Activated CD4-positive, alpha-beta T cell treated with anti-CD3 and anti-CD28 coated beads, Interleukin-2, amount 10 ng/mL, durations not matched to agents 7 days and 5 days (primary cell): Measurements from ENCODE around the gene ZNF267. TPM values are rescaled to one million over a fixed set of nuclear protein-coding genes. Genes with fewer than 3 reads are reported as not detected.
A peak's percentile ranks its signal among the peaks of the same experiment; 100 is the strongest.
"Not testable (repeated sequence)": the region's sequence is repeated elsewhere in the genome, so short reads cannot be mapped to it uniquely, and the experiment has no call there.

Source experiments
- CTCF ChIA-PET: fragments of 350-600 bp; sonication (Branson Sonifier 250); formaldehyde crosslinking; loops from one replicate; lab custom pipeline; 2021; ENCODE audit warnings: antibody characterized with exemption; lab: Charles Lee
- POLR2A ChIA-PET: fragments of 350-600 bp; sonication (Branson Sonifier 250); formaldehyde crosslinking; loops from one replicate; lab custom pipeline; 2021; ENCODE audit warnings: antibody characterized with exemption; lab: Charles Lee
- DNase-seq: peaks from one replicate; pipeline ENCODE4 v3.0.0-alpha.2; 2020
- H3K27ac Mint-ChIP-seq: one replicate; pipeline ENCODE4 v1.8.0; 2021; ENCODE audit warnings: mild to moderate bottlenecking, moderate library complexity, mixed read lengths
- H3K27me3 Mint-ChIP-seq: one replicate; pipeline ENCODE4 v1.8.0; 2021; ENCODE audit warnings: mixed read lengths
- H3K36me3 Mint-ChIP-seq: one replicate; pipeline ENCODE4 v1.8.0; 2021; ENCODE audit warnings: low read depth, mixed read lengths
- H3K4me1 Mint-ChIP-seq: one replicate; pipeline ENCODE4 v1.8.0; 2021; ENCODE audit warnings: mixed read lengths
- H3K4me3 Mint-ChIP-seq: one replicate; pipeline ENCODE4 v1.8.0; 2021; ENCODE audit warnings: mild to moderate bottlenecking, moderate library complexity, mixed read lengths
- H3K9me3 Mint-ChIP-seq: one replicate; pipeline ENCODE4 v1.8.0; 2021; ENCODE audit warnings: mixed read lengths
- total RNA-seq, 2 experiments: library from RNA; stranded (reverse); gene quantifications; one replicate each; pipeline ENCODE4 v1.2.3, GENCODE V29; 2021

The ZNF267 gene
- 10 to 100 TPM; 45.0 to 46.7 TPM for total RNA-seq

GRCh38 chr16:31873556-31874365, at the start of gene ZNF267:
ZNF267 (plus strand) TSS chr16:31873807; CDS start chr16:31873967, 160 bp downstream.
- DNase-seq: peak; percentile 96
- Mint-ChIP-seq H3K27ac (peak within 1 kb of the TSS; percentile 98), H3K36me3 (peaks cover 51% of the 10 kb centered on the region)

GRCh38 chr16:31833047-31833446, 40.6 kb upstream of the ZNF267 start:
- H3K4me1 Mint-ChIP-seq: no peaks in the 10 kb centered on the region
- H3K27ac Mint-ChIP-seq: no peak overlapping the region
- no peak overlapping the region for H3K4me3 Mint-ChIP-seq
- DNase-seq: no peak
- ChIA-PET CTCF (no interaction called here), POLR2A (no interaction called here)
- peaks cover 15% of the 10 kb centered on the region for H3K9me3 Mint-ChIP-seq
- H3K36me3 Mint-ChIP-seq: no peaks in the 10 kb centered on the region
- no peaks in the 10 kb centered on the region for H3K27me3 Mint-ChIP-seq

More at GRCh38 chr16:31873556-31874365, at the start of gene ZNF267:
- Mint-ChIP-seq H3K4me1 (peaks cover 76% of the 10 kb centered on the region), H3K9me3 (peaks cover 15% of the 10 kb centered on the region), H3K27me3 (no peaks in the 10 kb centered on the region), H3K4me3 (peak within 1 kb of the TSS; percentile 82)
- POLR2A ChIA-PET: no interaction called here
- CTCF ChIA-PET: interaction anchor here (0.6 to 2.0 kb wide), 10 partner anchors 8 to 416 kb away, joined by 3 to 4 read pairs (median 3); a partner anchor contains a TSS

- POLR2A ChIA-PET: not testable (repeated sequence)
Observed at GRCh38 chr16:31836396-31836795, 37.2 kb upstream of the ZNF267 start.

GRCh38 chr16:31842864-31843263, 30.7 kb upstream of the ZNF267 start:
- H3K4me3 Mint-ChIP-seq: no peak overlapping the region
- ChIA-PET CTCF (no interaction called here), POLR2A (no interaction called here)
- H3K9me3 Mint-ChIP-seq: peaks cover 39% of the 10 kb centered on the region
- H3K36me3 Mint-ChIP-seq: no peaks in the 10 kb centered on the region
- H3K4me1 Mint-ChIP-seq: no peaks in the 10 kb centered on the region
- no peak overlapping the region for H3K27ac Mint-ChIP-seq
- no peaks in the 10 kb centered on the region for H3K27me3 Mint-ChIP-seq
- no peak for DNase-seq

More at GRCh38 chr16:31836396-31836795, 37.2 kb upstream of the ZNF267 start:
- H3K4me3 Mint-ChIP-seq, CTCF ChIA-PET, H3K36me3 Mint-ChIP-seq, H3K27ac Mint-ChIP-seq, H3K4me1 Mint-ChIP-seq, DNase-seq, H3K27me3 Mint-ChIP-seq: not testable (repeated sequence)
- peaks cover 23% of the 10 kb centered on the region for H3K9me3 Mint-ChIP-seq

GRCh38 chr16:31848572-31848971, 25.0 kb upstream of the ZNF267 start:
- POLR2A ChIA-PET, H3K27me3 Mint-ChIP-seq, H3K36me3 Mint-ChIP-seq, DNase-seq, H3K4me3 Mint-ChIP-seq, H3K27ac Mint-ChIP-seq, CTCF ChIA-PET, H3K4me1 Mint-ChIP-seq: not testable (repeated sequence)
- peaks cover 37% of the 10 kb centered on the region for H3K9me3 Mint-ChIP-seq

GRCh38 chr16:31853291-31853690, 20.3 kb upstream of the ZNF267 start:
- ChIA-PET CTCF (no interaction called here), POLR2A (no interaction called here)
- H3K27me3 Mint-ChIP-seq: peaks cover 9% of the 10 kb centered on the region
- DNase-seq: no peak
- no peak overlapping the region for H3K27ac Mint-ChIP-seq
- H3K4me1 Mint-ChIP-seq: no peaks in the 10 kb centered on the region
- H3K36me3 Mint-ChIP-seq: no peaks in the 10 kb centered on the region
- peaks cover 11% of the 10 kb centered on the region for H3K9me3 Mint-ChIP-seq
- no peak overlapping the region for H3K4me3 Mint-ChIP-seq

GRCh38 chr16:31860508-31860907, 13.1 kb upstream of the ZNF267 start:
- POLR2A ChIA-PET: no interaction called here

GRCh38 chr16:31861455-31861854, 12.2 kb upstream of the ZNF267 start:
- Mint-ChIP-seq H3K27me3 (peaks cover 9% of the 10 kb centered on the region), H3K4me3 (no peak overlapping the region), H3K27ac (peak overlapping the region; percentile 0), H3K9me3 (peaks cover 4% of the 10 kb centered on the region), H3K36me3 (no peaks in the 10 kb centered on the region), H3K4me1 (peaks cover 29% of the 10 kb centered on the region)
- ChIA-PET CTCF (interaction anchor here (1.2 to 1.4 kb wide), 2 partner anchors 12 to 373 kb away, joined by 4 read pairs; partner anchors contain the start of gene ZNF267), POLR2A (no interaction called here)
- no peak for DNase-seq

More at GRCh38 chr16:31860508-31860907, 13.1 kb upstream of the ZNF267 start:
- CTCF ChIA-PET: interaction anchor here (0.5 to 1.2 kb wide), 3 partner anchors 9 to 372 kb away, joined by 4 to 8 read pairs (median 4); no protein-coding TSS in a partner anchor
- Mint-ChIP-seq H3K27me3 (peaks cover 9% of the 10 kb centered on the region), H3K4me1 (peaks cover 28% of the 10 kb centered on the region), H3K36me3 (no peaks in the 10 kb centered on the region), H3K27ac (no peak overlapping the region), H3K4me3 (no peak overlapping the region), H3K9me3 (peaks cover 4% of the 10 kb centered on the region)
- no peak for DNase-seq

GRCh38 chr16:31862761-31863160, 10.8 kb upstream of the ZNF267 start:
- POLR2A ChIA-PET: no interaction called here
- no peak overlapping the region for H3K4me3 Mint-ChIP-seq
- CTCF ChIA-PET: no interaction called here

GRCh38 chr16:31868164-31868563, 5.4 kb upstream of the ZNF267 start:
- Mint-ChIP-seq H3K36me3 (peaks cover 7% of the 10 kb centered on the region), H3K27me3 (no peaks in the 10 kb centered on the region), H3K27ac (no peak overlapping the region), H3K4me3 (no peak overlapping the region), H3K4me1 (peaks cover 68% of the 10 kb centered on the region), H3K9me3 (peaks cover 13% of the 10 kb centered on the region)
- DNase-seq: no peak
- POLR2A ChIA-PET: interaction anchor here (0.7 kb wide), 1 partner anchor 164 kb away, joined by 3 read pairs; no protein-coding TSS in a partner anchor
- CTCF ChIA-PET: interaction anchor here (0.6 to 2.3 kb wide), 15 partner anchors 8 to 915 kb away, joined by 3 to 16 read pairs (median 4); partner anchors contain the start of gene ARMC5

More at GRCh38 chr16:31862761-31863160, 10.8 kb upstream of the ZNF267 start:
- Mint-ChIP-seq H3K4me1 (peaks cover 36% of the 10 kb centered on the region), H3K27me3 (peaks cover 4% of the 10 kb centered on the region), H3K36me3 (no peaks in the 10 kb centered on the region), H3K9me3 (peaks cover 4% of the 10 kb centered on the region), H3K27ac (no peak overlapping the region)
- no peak for DNase-seq

- H3K36me3 Mint-ChIP-seq: peaks cover 7% of the 10 kb centered on the region
- ChIA-PET CTCF (interaction anchor here (0.6 to 2.3 kb wide), 21 partner anchors 8 to 916 kb away, joined by 3 to 16 read pairs (median 3); partner anchors contain the start of gene ARMC5), POLR2A (interaction anchor here (0.7 kb wide), 2 partner anchors 11 to 164 kb away, joined by 3 read pairs; no protein-coding TSS in a partner anchor)
- H3K9me3 Mint-ChIP-seq: peaks cover 12% of the 10 kb centered on the region
- peak; percentile 87 for DNase-seq
- H3K27ac Mint-ChIP-seq: peak overlapping the region; percentile 84
- H3K27me3 Mint-ChIP-seq: no peaks in the 10 kb centered on the region
- peaks cover 70% of the 10 kb centered on the region for H3K4me1 Mint-ChIP-seq
- H3K4me3 Mint-ChIP-seq: peak overlapping the region; percentile 38
Observed at GRCh38 chr16:31868691-31869167, 4.9 kb upstream of the ZNF267 start.

GRCh38 chr16:31869511-31870201, 4.0 kb upstream of the ZNF267 start:
- Mint-ChIP-seq H3K4me1 (peaks cover 65% of the 10 kb centered on the region), H3K4me3 (peak overlapping the region; percentile 38)
- POLR2A ChIA-PET: interaction anchor here (0.7 kb wide), 1 partner anchor 11 kb away, joined by 3 read pairs; no protein-coding TSS in a partner anchor

More at GRCh38 chr16:31869511-31870201, 4.0 kb upstream of the ZNF267 start:
- CTCF ChIA-PET: interaction anchor here (0.7 to 2.3 kb wide), 15 partner anchors 7 to 412 kb away, joined by 3 to 16 read pairs (median 4); partner anchors contain the start of gene ARMC5
- DNase-seq: peak; percentile 91
- Mint-ChIP-seq H3K9me3 (peaks cover 9% of the 10 kb centered on the region), H3K36me3 (peaks cover 12% of the 10 kb centered on the region), H3K27me3 (no peaks in the 10 kb centered on the region), H3K27ac (peak overlapping the region; percentile 84)
